ENCODE measurements around the gene WNT7A. TPM values are rescaled to one million over a fixed set of nuclear protein-coding genes. Genes with fewer than 3 reads are reported as not detected.

The WNT7A gene
- total RNA-seq, 3 donors from 2014 or later = not detected

GRCh38 chr3:13831386-13831996 is 48.4 kb downstream of the WNT7A start:
- TF ChIP-seq POLR2AphosphoS5 (IDR thresholded peaks at IDR 0.05) (no peak), POLR2A (IDR thresholded peaks at IDR 0.05) (no peak)
- TF ChIP-seq, protein P1, sequence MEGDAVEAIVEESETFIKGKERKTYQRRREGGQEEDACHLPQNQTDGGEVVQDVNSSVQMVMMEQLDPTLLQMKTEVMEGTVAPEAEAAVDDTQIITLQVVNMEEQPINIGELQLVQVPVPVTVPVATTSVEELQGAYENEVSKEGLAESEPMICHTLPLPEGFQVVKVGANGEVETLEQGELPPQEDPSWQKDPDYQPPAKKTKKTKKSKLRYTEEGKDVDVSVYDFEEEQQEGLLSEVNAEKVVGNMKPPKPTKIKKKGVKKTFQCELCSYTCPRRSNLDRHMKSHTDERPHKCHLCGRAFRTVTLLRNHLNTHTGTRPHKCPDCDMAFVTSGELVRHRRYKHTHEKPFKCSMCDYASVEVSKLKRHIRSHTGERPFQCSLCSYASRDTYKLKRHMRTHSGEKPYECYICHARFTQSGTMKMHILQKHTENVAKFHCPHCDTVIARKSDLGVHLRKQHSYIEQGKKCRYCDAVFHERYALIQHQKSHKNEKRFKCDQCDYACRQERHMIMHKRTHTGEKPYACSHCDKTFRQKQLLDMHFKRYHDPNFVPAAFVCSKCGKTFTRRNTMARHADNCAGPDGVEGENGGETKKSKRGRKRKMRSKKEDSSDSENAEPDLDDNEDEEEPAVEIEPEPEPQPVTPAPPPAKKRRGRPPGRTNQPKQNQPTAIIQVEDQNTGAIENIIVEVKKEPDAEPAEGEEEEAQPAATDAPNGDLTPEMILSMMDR (IDR thresholded peaks at IDR 0.05) = no peak
- intact Hi-C loops (cut with DNase I; ENCODE audit: low total_unique reads) = no loop called here

GRCh38 chr3:13829311-13829710 is 50.6 kb downstream of the WNT7A start:
- H3K27me3 ChIP-seq = peaks cover 0 to 1% of the 10 kb centered on the region in 2 donors
- no peaks in the 10 kb centered on the region for H3K4me1 ChIP-seq
- no peak overlapping the region for H3K4me3 ChIP-seq
- TF ChIP-seq POLR2A (IDR thresholded peaks at IDR 0.05) (no peak), POLR2AphosphoS5 (IDR thresholded peaks at IDR 0.05) (no peak)
- TF ChIP-seq, protein P1 (IDR thresholded peaks at IDR 0.05) = no peak
- intact Hi-C loops (cut with DNase I; ENCODE audit: low total_unique reads) = loop anchor here (1.0 kb wide), 1 partner anchor 19 kb away; no protein-coding TSS in a partner anchor
- no peak overlapping the region for H3K27ac ChIP-seq
- H3K9me3 ChIP-seq = peaks cover 0 to 5% of the 10 kb centered on the region in 2 donors
- no peaks in the 10 kb centered on the region for H3K36me3 ChIP-seq
- no peak for DNase-seq (ENCODE audit: low spot score in 2 of 2)

More at GRCh38 chr3:13831386-13831996, 48.4 kb downstream of the WNT7A start:
- no peak overlapping the region for H3K27ac ChIP-seq
- H3K4me1 ChIP-seq = no peaks in the 10 kb centered on the region
- H3K27me3 ChIP-seq = peaks cover 0 to 14% of the 10 kb centered on the region in 2 donors
- peaks cover 0 to 5% of the 10 kb centered on the region in 2 donors for H3K9me3 ChIP-seq
- H3K4me3 ChIP-seq = no peak overlapping the region
- no peaks in the 10 kb centered on the region for H3K36me3 ChIP-seq
- no peak for DNase-seq (ENCODE audit: low spot score in 2 of 2)

DNA sequence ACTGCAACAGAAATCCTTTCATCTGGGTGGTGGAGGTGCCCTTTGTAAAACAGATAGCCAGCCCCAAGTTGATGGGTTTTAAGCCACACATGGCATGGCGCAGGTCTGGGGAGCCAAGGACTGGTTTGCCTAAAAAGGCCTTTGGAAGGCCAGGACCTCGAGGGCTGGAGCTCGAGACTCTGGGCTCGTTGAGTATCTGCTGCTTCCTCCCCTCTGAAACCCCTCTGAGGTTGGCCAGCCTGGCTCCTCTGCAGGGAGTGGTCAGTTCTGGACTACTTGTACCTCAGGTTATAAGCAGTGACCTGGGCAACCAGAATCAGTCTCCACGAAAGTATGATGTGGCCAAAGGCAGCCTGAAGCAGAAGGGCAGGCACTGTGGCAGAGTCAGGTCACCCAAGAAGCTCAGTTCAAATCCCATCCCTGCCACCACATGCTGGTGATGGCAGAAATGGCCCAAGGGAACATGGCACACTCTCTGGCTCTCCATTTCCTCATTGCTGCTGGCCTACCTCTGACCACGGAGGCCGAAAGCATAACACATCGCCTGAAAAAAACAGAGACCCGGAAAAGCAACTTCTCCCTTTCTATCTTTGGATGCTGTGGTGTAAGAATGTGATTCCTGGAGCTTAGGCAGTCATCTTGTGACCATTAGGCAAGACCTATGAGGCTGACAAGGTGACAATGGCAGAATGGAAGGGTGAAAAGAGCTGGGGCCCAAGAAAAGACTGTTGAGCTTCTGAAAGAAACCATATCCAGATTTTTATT is 51.2 kb downstream of the WNT7A start:
- Histone ChIP-seq H3K36me3 (no peaks in the 10 kb centered on the region), H3K4me3 (no peak overlapping the region), H3K9me3 (peaks cover 0 to 5% of the 10 kb centered on the region in 2 donors), H3K27me3 (no peaks in the 10 kb centered on the region), H3K4me1 (no peaks in the 10 kb centered on the region), H3K27ac (no peak overlapping the region)
- intact Hi-C loops (cut with DNase I; ENCODE audit: low total_unique reads) = loop anchor here (1.0 kb wide), 1 partner anchor 18 kb away; no protein-coding TSS in a partner anchor
- DNase-seq (ENCODE audit: low spot score in 2 of 2) = no peak
- TF ChIP-seq POLR2A (IDR thresholded peaks at IDR 0.05) (no peak), POLR2AphosphoS5 (IDR thresholded peaks at IDR 0.05) (no peak)
- TF ChIP-seq, protein P1 (IDR thresholded peaks at IDR 0.05) = no peak

DNA sequence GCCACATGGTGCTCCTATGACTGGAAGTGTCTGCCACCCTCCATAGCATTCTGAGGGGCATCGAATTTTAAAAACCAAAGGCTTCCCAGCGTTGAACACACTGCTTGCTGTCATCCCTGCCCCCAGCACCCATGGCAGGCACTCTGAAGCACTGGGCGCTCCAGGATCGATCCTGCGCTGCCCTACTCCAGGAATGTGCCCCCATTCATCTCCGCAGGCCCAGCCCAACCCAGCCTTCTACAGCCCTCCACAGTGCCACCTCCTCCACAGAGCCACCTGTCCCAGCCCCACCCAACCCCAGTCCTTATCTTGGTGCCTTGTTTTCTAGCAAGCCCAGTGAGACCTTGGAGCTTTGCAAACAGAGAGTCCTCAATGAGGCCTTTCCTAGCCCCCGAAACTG is 52.2 kb downstream of the WNT7A start:
- TF ChIP-seq, protein P1 (IDR thresholded peaks at IDR 0.05) = no peak
- no peak for TF ChIP-seq POLR2AphosphoS5 (IDR thresholded peaks at IDR 0.05)
- TF ChIP-seq POLR2A (IDR thresholded peaks at IDR 0.05) = no peak
- intact Hi-C loops (cut with DNase I; ENCODE audit: low total_unique reads) = no loop called here

DNA sequence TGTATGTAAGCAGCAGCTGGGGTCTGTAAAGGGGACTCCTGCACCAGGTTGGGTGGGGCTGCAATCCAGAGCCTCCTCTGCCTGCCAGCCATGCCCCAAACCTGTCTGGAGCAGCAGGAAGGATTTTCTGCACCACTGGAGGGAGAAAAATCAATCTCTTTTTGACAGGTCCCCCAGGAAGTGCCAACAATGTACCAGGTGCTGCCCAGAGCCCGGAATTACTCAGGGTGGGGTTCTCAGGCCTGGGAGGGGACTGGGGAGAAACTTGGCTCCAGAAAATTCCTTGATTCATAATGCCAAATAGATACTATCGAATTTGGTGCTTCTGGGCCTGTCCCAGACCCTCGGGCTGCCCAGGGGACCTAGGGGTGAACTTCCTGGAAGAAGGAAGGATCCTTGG is 52.6 kb downstream of the WNT7A start:
- no peak for DNase-seq (ENCODE audit: low spot score in 2 of 2)
- intact Hi-C loops (cut with DNase I; ENCODE audit: low total_unique reads) = no loop called here
- no peaks in the 10 kb centered on the region for H3K27me3 ChIP-seq
- no peaks in the 10 kb centered on the region for H3K4me1 ChIP-seq
- peaks cover 0 to 5% of the 10 kb centered on the region in 2 donors for H3K9me3 ChIP-seq
- no peak for TF ChIP-seq POLR2AphosphoS5 (IDR thresholded peaks at IDR 0.05)
- TF ChIP-seq POLR2A (IDR thresholded peaks at IDR 0.05) = no peak
- TF ChIP-seq, protein P1 (IDR thresholded peaks at IDR 0.05) = no peak
- H3K27ac ChIP-seq = no peak overlapping the region
- no peak overlapping the region for H3K4me3 ChIP-seq
- no peaks in the 10 kb centered on the region for H3K36me3 ChIP-seq

More for the DNA sequence above, 52.2 kb downstream of the WNT7A start:
- Histone ChIP-seq H3K4me3 (no peak overlapping the region), H3K27ac (no peak overlapping the region), H3K9me3 (peaks cover 0 to 5% of the 10 kb centered on the region in 2 donors), H3K36me3 (no peaks in the 10 kb centered on the region), H3K4me1 (no peaks in the 10 kb centered on the region), H3K27me3 (no peaks in the 10 kb centered on the region)
- no peak for DNase-seq (ENCODE audit: low spot score in 2 of 2)

Data from breast epithelium (tissue), 4 donors.